ENCODE data around the gene WDFY4. TPM values are rescaled to one million over a fixed set of nuclear protein-coding genes. Genes with fewer than 3 reads are reported as not detected.

The WDFY4 gene
- total RNA-seq, 1 donor, result not detected

GRCh38 chr10:48729222-48729621 lies 44.5 kb downstream of the WDFY4 start:
- TF ChIP-seq CTCF (IDR thresholded peaks at IDR 0.05; ENCODE audit: insufficient read depth, low read length), result no peak
- no peak overlapping the region for H3K4me3 ChIP-seq (ENCODE audit: low read depth, low read length)
- no peak for DNase-seq (ENCODE audit: low read depth)

- TF ChIP-seq CTCF (IDR thresholded peaks at IDR 0.05; ENCODE audit: insufficient read depth, low read length), result no peak
- DNase-seq (ENCODE audit: low read depth), result no peak
- no peak overlapping the region for H3K4me3 ChIP-seq (ENCODE audit: low read depth, low read length)
Observed at GRCh38 chr10:48729941-48730457, 45.3 kb downstream of the WDFY4 start.

- no peak for TF ChIP-seq CTCF (IDR thresholded peaks at IDR 0.05; ENCODE audit: insufficient read depth, low read length)
- no peak for DNase-seq (ENCODE audit: low read depth)
- H3K4me3 ChIP-seq (ENCODE audit: low read depth, low read length), result no peak overlapping the region
Observed at GRCh38 chr10:48731141-48731540, 46.5 kb downstream of the WDFY4 start.

GRCh38 chr10:48731654-48732053 lies 47.0 kb downstream of the WDFY4 start:
- no peak overlapping the region for H3K4me3 ChIP-seq (ENCODE audit: low read depth, low read length)
- no peak for DNase-seq (ENCODE audit: low read depth)
- TF ChIP-seq CTCF (IDR thresholded peaks at IDR 0.05; ENCODE audit: insufficient read depth, low read length), result no peak

GRCh38 chr10:48733329-48733728 lies 48.7 kb downstream of the WDFY4 start:
- no peak for DNase-seq (ENCODE audit: low read depth)
- no peak overlapping the region for H3K4me3 ChIP-seq (ENCODE audit: low read depth, low read length)
- TF ChIP-seq CTCF (IDR thresholded peaks at IDR 0.05; ENCODE audit: insufficient read depth, low read length), result no peak

- TF ChIP-seq CTCF (IDR thresholded peaks at IDR 0.05; ENCODE audit: insufficient read depth, low read length), result no peak
- no peak for DNase-seq (ENCODE audit: low read depth)
- H3K4me3 ChIP-seq (ENCODE audit: low read depth, low read length), result no peak overlapping the region
Observed at GRCh38 chr10:48735836-48736390, 51.2 kb downstream of the WDFY4 start.

GRCh38 chr10:48736596-48736995 lies 51.9 kb downstream of the WDFY4 start:
- no peak for TF ChIP-seq CTCF (IDR thresholded peaks at IDR 0.05; ENCODE audit: insufficient read depth, low read length)
- DNase-seq (ENCODE audit: low read depth), result no peak
- no peak overlapping the region for H3K4me3 ChIP-seq (ENCODE audit: low read depth, low read length)

Data from fibroblast of the aortic adventitia (primary cell).